Fibroblast of villous mesenchyme (primary cell): ENCODE data around the gene RNF208. TPM values are rescaled to one million over a fixed set of nuclear protein-coding genes. Genes with fewer than 3 reads are reported as not detected.
A peak's percentile ranks its signal among the peaks of the same experiment; 100 is the strongest.

Experiments used
- DNase-seq: peaks from one replicate; pipeline ENCODE4 v3.0.0-alpha.2; 2010; ENCODE audit warnings: low read depth
- H3K4me3 ChIP-seq: 2 replicates; pipeline ENCODE4 v1.5.1; 2011; ENCODE audit warnings: low read depth, mild to moderate bottlenecking, low read length
- CTCF ChIP-seq: IDR thresholded peaks from 2 replicates; pipeline ENCODE4 v1.5.1; 2012; ENCODE audit warnings: low read depth, mild to moderate bottlenecking, low read length; ENCODE audit not compliant: insufficient read depth
- total RNA-seq: library from RNA; depleted of rRNA; stranded (reverse); fragments of >200 nt; gene quantifications from 2 replicates; pipeline ENCODE4 v1.2.3, GENCODE V29; 2012

Gene RNF208
- total RNA-seq, 1 donor: under 0.01 TPM

- no peak for DNase-seq
- TF ChIP-seq CTCF: no peak
- H3K4me3 ChIP-seq: no peak overlapping the region
Measured at GRCh38 chr9:137213160-137214060, 8.6 kb downstream of the RNF208 start.

GRCh38 chr9:137212520-137212919 is 9.5 kb downstream of the RNF208 start:
- no peak overlapping the region for H3K4me3 ChIP-seq
- no peak for DNase-seq
- TF ChIP-seq CTCF: no peak

- no peak for DNase-seq
- no peak overlapping the region for H3K4me3 ChIP-seq
- no peak for TF ChIP-seq CTCF
Measured at GRCh38 chr9:137211532-137211931, 10.5 kb downstream of the RNF208 start.

- H3K4me3 ChIP-seq: peak overlapping the region; percentile 96
- no peak for DNase-seq
- TF ChIP-seq CTCF: no peak
Measured at GRCh38 chr9:137206602-137207001, 15.4 kb downstream of the RNF208 start.

- peak; percentile 85 for DNase-seq
- TF ChIP-seq CTCF: no peak
- peak within 1 kb of the TSS; percentile 96 for H3K4me3 ChIP-seq
Measured at GRCh38 chr9:137205126-137206069, 16.6 kb downstream of the RNF208 start, which contains the start of the genes NDOR1 and TMEM203. Gene NDOR1, plus strand, starts transcription at chr9:137205700. Its CDS starts 78 bp downstream, at chr9:137205778. Gene TMEM203, minus strand, starts transcription at chr9:137205648. Its CDS starts 234 bp downstream, at chr9:137205414.

GRCh38 chr9:137204731-137205125 is 17.3 kb downstream of the RNF208 start:
- no peak for TF ChIP-seq CTCF
- DNase-seq: no peak
- peak overlapping the region; percentile 96 for H3K4me3 ChIP-seq
